CD14-positive monocyte (primary cell): Measurements from ENCODE around the gene KDM1B. TPM values are rescaled to one million over a fixed set of nuclear protein-coding genes. Genes with fewer than 3 reads are reported as not detected.

Experiments used
- DNase-seq, 3 donors: peaks; one replicate each; pipeline ENCODE4 v3.0.0-alpha.2; 2011 to 2022
- H2AFZ ChIP-seq: 2 replicates; pipeline ENCODE4 v1.6.0; 2012; ENCODE audit warnings: mild to moderate bottlenecking, low read depth, low read length, inconsistent platforms; ENCODE audit not compliant: insufficient read depth, poor library complexity, severe bottlenecking
- H3K27ac ChIP-seq, 2 donors: 1 replicate in 1 of 2; 2 replicates in 1 of 2; pipeline ENCODE4 v1.5.1; 2012 to 2013; ENCODE audit warnings: low read length in 2 of 2, control low read depth in 1 of 2, inconsistent platforms in 1 of 2, low read depth in 1 of 2, mild to moderate bottlenecking in 1 of 2
- H3K27me3 ChIP-seq, 2 donors: one replicate each; pipeline versions ENCODE4 v1.6.0 to v1.6.1; 2011 to 2013; ENCODE audit warnings: low read length in 2 of 2; ENCODE audit not compliant: control insufficient read depth in 2 of 2, insufficient read depth in 2 of 2
- H3K36me3 ChIP-seq, 2 donors: replicated peaks in 1 of 2; 1 replicate in 1 of 2; 2 replicates in 1 of 2; pipeline versions ENCODE4 v1.5.1 to v1.6.1; 2012 to 2013; ENCODE audit warnings: low read length in 2 of 2, control low read depth in 1 of 2, inconsistent platforms in 1 of 2, mild to moderate bottlenecking in 1 of 2; ENCODE audit not compliant: insufficient read depth in 2 of 2, control insufficient read depth in 1 of 2
- H3K4me1 ChIP-seq, 2 donors: 1 replicate in 1 of 2; 2 replicates in 1 of 2; pipeline versions ENCODE4 v1.5.1 to v1.6.1; 2012 to 2013; ENCODE audit warnings: low read length in 2 of 2, control low read depth in 1 of 2, inconsistent platforms in 1 of 2, mild to moderate bottlenecking in 1 of 2, moderate library complexity in 1 of 2; ENCODE audit not compliant: insufficient read depth in 2 of 2, control insufficient read depth in 1 of 2
- H3K4me2 ChIP-seq: replicated peaks from 2 replicates; pipeline ENCODE3; 2012; ENCODE audit warnings: low read length, moderate library complexity, mild to moderate bottlenecking; ENCODE audit not compliant: poor library complexity, severe bottlenecking; ENCODE audit errors: extremely low read depth
- H3K4me3 ChIP-seq, 3 experiments: fragments of 200-600 bp in 1 of 3; sonication (generic) in 1 of 3; replicated peaks in 1 of 3; 1 replicate in 2 of 3; 2 replicates in 1 of 3; pipeline ENCODE4 v1.5.1; 2011 to 2013; ENCODE audit warnings: low read length in 3 of 3, mild to moderate bottlenecking in 3 of 3, control low read depth in 2 of 3, low read depth in 2 of 3, inconsistent platforms in 1 of 3, moderate library complexity in 1 of 3
- H3K79me2 ChIP-seq: 2 replicates; pipeline ENCODE4 v1.6.0; 2012; ENCODE audit warnings: mild to moderate bottlenecking, control low read depth, inconsistent platforms, low read length, moderate library complexity; ENCODE audit not compliant: insufficient read depth
- H3K9ac ChIP-seq: 2 replicates; pipeline ENCODE4 v1.6.0; 2017; ENCODE audit warnings: low read length, mild to moderate bottlenecking; ENCODE audit not compliant: insufficient read depth, poor library complexity, severe bottlenecking
- H3K9me3 ChIP-seq, 2 donors: replicated peaks in 1 of 2; 1 replicate in 1 of 2; 2 replicates in 1 of 2; pipeline versions ENCODE4 v1.5.1 to v1.6.1; 2012 to 2013; ENCODE audit warnings: low read length in 2 of 2, control low read depth in 1 of 2; ENCODE audit not compliant: control insufficient read depth in 1 of 2, insufficient read depth in 1 of 2
- H4K20me1 ChIP-seq: 2 replicates; pipeline ENCODE4 v1.6.0; 2012; ENCODE audit warnings: mild to moderate bottlenecking, low read length, control low read depth, moderate library complexity; ENCODE audit not compliant: insufficient read depth
- H3K27ac Mint-ChIP-seq, 7 donors: one replicate each; pipeline ENCODE4 v1.8.0; 2020; ENCODE audit warnings: mild to moderate bottlenecking in 7 of 7, mixed read lengths in 7 of 7, moderate library complexity in 6 of 7, inconsistent platforms in 2 of 7
- H3K27me3 Mint-ChIP-seq, 3 donors: one replicate each; pipeline ENCODE4 v1.8.0; 2021 to 2022; ENCODE audit warnings: low read depth in 3 of 3, mild to moderate bottlenecking in 3 of 3, mixed read lengths in 3 of 3, moderate library complexity in 3 of 3, inconsistent platforms in 1 of 3
- H3K36me3 Mint-ChIP-seq, 2 donors: one replicate each; pipeline ENCODE4 v1.8.0; 2020; ENCODE audit warnings: mixed read lengths in 2 of 2, inconsistent platforms in 1 of 2, mild to moderate bottlenecking in 1 of 2
- H3K4me1 Mint-ChIP-seq: one replicate; pipeline ENCODE4 v1.8.0; 2020; ENCODE audit warnings: mild to moderate bottlenecking, mixed read lengths
- H3K4me3 Mint-ChIP-seq, 2 donors: one replicate each; pipeline ENCODE4 v1.8.0; 2020; ENCODE audit warnings: mild to moderate bottlenecking in 2 of 2, mixed read lengths in 2 of 2, moderate library complexity in 1 of 2
- H3K9me3 Mint-ChIP-seq, 7 donors: one replicate each; pipeline ENCODE4 v1.8.0; 2020 to 2022; ENCODE audit warnings: mixed read lengths in 7 of 7, mild to moderate bottlenecking in 6 of 7, moderate library complexity in 6 of 7, inconsistent platforms in 2 of 7
- WGBS: methylation state at CpG from one replicate; pipeline ENCODE4 v1.1.5; 2013; ENCODE audit warnings: missing lambda C conversion rate; ENCODE audit not compliant: insufficient coverage; 5-methylcytosine and 5-hydroxymethylcytosine counted together
- intact Hi-C, 2 donors: fragments of 100-400 bp; cut with micrococcal nuclease; formaldehyde crosslinking; loops; one replicate each; pipeline versions ENCODE4 v1.15.0 to v1.15.1; 2023
- polyA plus RNA-seq, 3 donors: library from polyadenylated mRNA; depleted of rRNA in 1 of 3; unstranded in 2 of 3; stranded (reverse) in 1 of 3; fragments of 300-500 nt in 2 of 3; fragments of >200 nt in 1 of 3; fragmentation: Illumina TruSeq in 2 of 3; gene quantifications; 1 replicate in 2 of 3; 2 replicates in 1 of 3; pipeline ENCODE4 v1.2.3, GENCODE V29; 2012 to 2021
- TF ChIP-seq, protein P1 (sequence below): fragments of 200-600 bp; IDR thresholded peaks from one replicate; pipeline ENCODE4 v1.8.0; 2022; ENCODE audit warnings: antibody characterized with exemption, mild to moderate bottlenecking

KDM1B gene
- polyA plus RNA-seq, 3 donors, result 4.4 to 50.8 (median 24.1) TPM

DNA sequence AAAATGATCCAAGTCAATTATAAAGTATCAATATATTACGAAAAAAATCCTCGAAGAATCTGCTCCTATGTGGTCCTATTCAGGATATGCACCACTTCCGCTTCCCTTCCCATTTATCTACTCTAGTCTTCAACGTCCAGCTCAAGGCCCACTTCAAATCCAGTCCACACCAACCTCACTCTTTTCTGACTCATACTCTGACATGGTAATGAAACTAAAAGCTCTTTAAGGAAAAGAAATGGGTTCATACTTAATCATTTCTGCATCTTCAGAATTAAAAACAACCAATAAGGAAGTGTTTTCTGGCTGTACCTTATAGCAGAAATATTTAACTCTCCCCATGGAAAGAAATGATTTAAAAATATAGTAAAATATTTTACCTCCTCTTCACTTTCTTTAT, 94.0 kb downstream of the KDM1B start:
- Histone ChIP-seq H3K27ac (peak overlapping the region in 1 of 2 donors; percentile 12), H3K36me3 (peaks cover 80 to 100% of the 10 kb centered on the region in 2 donors), H3K4me1 (no peaks in the 10 kb centered on the region), H3K4me2 (no peak overlapping the region), H3K27me3 (no peaks in the 10 kb centered on the region), H3K9me3 (no peaks in the 10 kb centered on the region), H3K79me2 (peaks cover 100% of the 10 kb centered on the region), H3K9ac (no peak overlapping the region), H4K20me1 (peaks cover 61% of the 10 kb centered on the region), H2AFZ (no peak overlapping the region), H3K4me3 (no peak overlapping the region)
- H3K27ac Mint-ChIP-seq, result no peak overlapping the region
- H3K9me3 Mint-ChIP-seq, result no peaks in the 10 kb centered on the region
- no peaks in the 10 kb centered on the region for H3K4me1 Mint-ChIP-seq
- no peak for DNase-seq
- no peaks in the 10 kb centered on the region for H3K27me3 Mint-ChIP-seq
- peaks cover 63 to 82% of the 10 kb centered on the region in 2 donors for H3K36me3 Mint-ChIP-seq
- 100% methylated on average over 3 of the region's 4 CpGs for WGBS
- TF ChIP-seq, protein P1, sequence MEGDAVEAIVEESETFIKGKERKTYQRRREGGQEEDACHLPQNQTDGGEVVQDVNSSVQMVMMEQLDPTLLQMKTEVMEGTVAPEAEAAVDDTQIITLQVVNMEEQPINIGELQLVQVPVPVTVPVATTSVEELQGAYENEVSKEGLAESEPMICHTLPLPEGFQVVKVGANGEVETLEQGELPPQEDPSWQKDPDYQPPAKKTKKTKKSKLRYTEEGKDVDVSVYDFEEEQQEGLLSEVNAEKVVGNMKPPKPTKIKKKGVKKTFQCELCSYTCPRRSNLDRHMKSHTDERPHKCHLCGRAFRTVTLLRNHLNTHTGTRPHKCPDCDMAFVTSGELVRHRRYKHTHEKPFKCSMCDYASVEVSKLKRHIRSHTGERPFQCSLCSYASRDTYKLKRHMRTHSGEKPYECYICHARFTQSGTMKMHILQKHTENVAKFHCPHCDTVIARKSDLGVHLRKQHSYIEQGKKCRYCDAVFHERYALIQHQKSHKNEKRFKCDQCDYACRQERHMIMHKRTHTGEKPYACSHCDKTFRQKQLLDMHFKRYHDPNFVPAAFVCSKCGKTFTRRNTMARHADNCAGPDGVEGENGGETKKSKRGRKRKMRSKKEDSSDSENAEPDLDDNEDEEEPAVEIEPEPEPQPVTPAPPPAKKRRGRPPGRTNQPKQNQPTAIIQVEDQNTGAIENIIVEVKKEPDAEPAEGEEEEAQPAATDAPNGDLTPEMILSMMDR, result no peak
- no peak overlapping the region for H3K4me3 Mint-ChIP-seq
- intact Hi-C loops, result no loop called here

GRCh38 chr6:18253635-18254034, 98.4 kb downstream of the KDM1B start:
- Histone ChIP-seq H2AFZ (no peak overlapping the region), H3K4me3 (no peak overlapping the region), H3K27me3 (no peaks in the 10 kb centered on the region), H3K9me3 (no peaks in the 10 kb centered on the region), H3K36me3 (peaks cover 87 to 96% of the 10 kb centered on the region in 2 donors), H3K9ac (no peak overlapping the region), H4K20me1 (peaks cover 60% of the 10 kb centered on the region), H3K27ac (no peak overlapping the region), H3K4me1 (no peaks in the 10 kb centered on the region), H3K79me2 (peaks cover 99% of the 10 kb centered on the region), H3K4me2 (no peak overlapping the region)
- intact Hi-C loops, result loop anchor here in 1 of 2 donors (10.0 kb wide), 1 partner anchor 59 kb away; no protein-coding TSS in a partner anchor
- no peak overlapping the region for H3K4me3 Mint-ChIP-seq
- H3K36me3 Mint-ChIP-seq, result peaks cover 70 to 81% of the 10 kb centered on the region in 2 donors
- H3K4me1 Mint-ChIP-seq, result no peaks in the 10 kb centered on the region
- no peaks in the 10 kb centered on the region for H3K27me3 Mint-ChIP-seq
- H3K9me3 Mint-ChIP-seq, result no peaks in the 10 kb centered on the region
- TF ChIP-seq, protein P1, result no peak
- peak overlapping the region in 1 of 7 donors; percentile 18 for H3K27ac Mint-ChIP-seq
- 96% methylated on average over 4 of the region's 5 CpGs for WGBS
- no peak for DNase-seq
